Common myeloid progenitor, CD34-positive (primary cell): ENCODE measurements around the gene RPL13. TPM values are rescaled to one million over a fixed set of nuclear protein-coding genes. Genes with fewer than 3 reads are reported as not detected.

Source experiments
- CTCF ChIA-PET: fragments of 350-600 bp; sonication (Branson Sonifier 250); formaldehyde crosslinking; loops from one replicate; lab custom pipeline; 2021; ENCODE audit warnings: antibody characterized with exemption; lab: Charles Lee
- POLR2A ChIA-PET: fragments of 350-600 bp; sonication (Branson Sonifier 250); formaldehyde crosslinking; loops from one replicate; lab custom pipeline; 2021; ENCODE audit warnings: antibody characterized with exemption; lab: Charles Lee
- DNase-seq, 3 donors: peaks; one replicate each; pipeline versions ENCODE4 v3.0.0 to v3.0.0-alpha.2; 2013
- H3K27ac ChIP-seq, 2 experiments: 1 replicate in 1 of 2; 2 replicates in 1 of 2; pipeline ENCODE4 v1.7.0; 2013; ENCODE audit warnings: inconsistent platforms in 2 of 2, low read length in 2 of 2, mild to moderate bottlenecking in 2 of 2, low read depth in 1 of 2, moderate library complexity in 1 of 2; ENCODE audit not compliant: severe bottlenecking in 2 of 2, insufficient read depth in 1 of 2, poor library complexity in 1 of 2
- H3K27me3 ChIP-seq, 5 experiments: replicated peaks in 2 of 5; 1 replicate in 3 of 5; 2 replicates in 2 of 5; pipeline versions ENCODE4 v1.6.1 to v1.7.0; 2013; ENCODE audit warnings: low read length in 4 of 5, mild to moderate bottlenecking in 2 of 5, moderate library complexity in 2 of 5, inconsistent platforms in 1 of 5; ENCODE audit not compliant: insufficient read depth in 5 of 5, control insufficient read depth in 4 of 5
- H3K36me3 ChIP-seq, 4 experiments: 1 replicate in 2 of 4; 2 replicates in 2 of 4; pipeline versions ENCODE4 v1.6.1 to v1.7.0; 2013; ENCODE audit warnings: low read length in 3 of 4, control low read depth in 1 of 4, mild to moderate bottlenecking in 1 of 4; ENCODE audit not compliant: control insufficient read depth in 4 of 4, insufficient read depth in 4 of 4
- H3K4me1 ChIP-seq, 4 experiments: 1 replicate in 3 of 4; 2 replicates in 1 of 4; pipeline versions ENCODE4 v1.6.1 to v1.7.1; 2013; ENCODE audit warnings: low read length in 3 of 4, mild to moderate bottlenecking in 3 of 4, control low read depth in 1 of 4, inconsistent platforms in 1 of 4, moderate library complexity in 1 of 4; ENCODE audit not compliant: control insufficient read depth in 4 of 4, insufficient read depth in 4 of 4; ENCODE audit errors: control extremely low read depth in 1 of 4
- H3K4me3 ChIP-seq, 7 experiments: 1 replicate in 4 of 7; 2 replicates in 3 of 7; pipeline versions ENCODE4 v1.5.1 to v1.7.0; 2013; ENCODE audit warnings: mild to moderate bottlenecking in 7 of 7, low read length in 6 of 7, moderate library complexity in 6 of 7, inconsistent platforms in 2 of 7, low read depth in 2 of 7, control low read depth in 1 of 7; ENCODE audit not compliant: insufficient read depth in 4 of 7, control insufficient read depth in 1 of 7; ENCODE audit errors: extremely low read depth in 1 of 7
- H3K9me3 ChIP-seq, 5 experiments: 1 replicate in 4 of 5; 2 replicates in 1 of 5; pipeline versions ENCODE4 v1.6.1 to v1.7.1; 2013; ENCODE audit warnings: low read length in 4 of 5, mild to moderate bottlenecking in 2 of 5, inconsistent platforms in 1 of 5, low read depth in 1 of 5, moderate library complexity in 1 of 5; ENCODE audit not compliant: control insufficient read depth in 4 of 5, insufficient read depth in 2 of 5; ENCODE audit errors: control extremely low read depth in 1 of 5
- WGBS: methylation state at CpG from one replicate; pipeline ENCODE4 v1.1.5; 2013; ENCODE audit not compliant: insufficient coverage; 5-methylcytosine and 5-hydroxymethylcytosine counted together
- polyA plus RNA-seq: library from polyadenylated mRNA; unstranded; fragments of 120-200 nt; gene quantifications from one replicate; pipeline ENCODE4 v1.2.1, GENCODE V29; 2013

The RPL13 gene
- polyA plus RNA-seq: 7,126 TPM

- Histone ChIP-seq H3K27ac (peak within 1 kb of the TSS; percentile 84 to 94), H3K27me3 (no peaks in the 10 kb centered on the region), H3K4me3 (peak within 1 kb of the TSS; percentile 79 to 96 (median 89)), H3K4me1 (peaks cover 0 to 68% (median 57%) of the 10 kb centered on the region in 4 experiments), H3K36me3 (peaks cover 7 to 51% (median 38%) of the 10 kb centered on the region in 4 experiments), H3K9me3 (no peaks in the 10 kb centered on the region)
- under 1% methylated on average over 72 of the region's 87 CpGs for WGBS
- CTCF ChIA-PET: interaction anchor here (1.7 kb wide), 1 partner anchor 21 kb away, joined by 5 read pairs; no protein-coding TSS in a partner anchor
- POLR2A ChIA-PET: no interaction called here
- peak; percentile 93 to 97 (median 96) for DNase-seq
Observed at GRCh38 chr16:89560378-89561141, at the start of gene RPL13. Gene RPL13, plus strand, starts transcription at chr16:89560682. Its CDS starts 278 bp downstream, at chr16:89560960.

DNA sequence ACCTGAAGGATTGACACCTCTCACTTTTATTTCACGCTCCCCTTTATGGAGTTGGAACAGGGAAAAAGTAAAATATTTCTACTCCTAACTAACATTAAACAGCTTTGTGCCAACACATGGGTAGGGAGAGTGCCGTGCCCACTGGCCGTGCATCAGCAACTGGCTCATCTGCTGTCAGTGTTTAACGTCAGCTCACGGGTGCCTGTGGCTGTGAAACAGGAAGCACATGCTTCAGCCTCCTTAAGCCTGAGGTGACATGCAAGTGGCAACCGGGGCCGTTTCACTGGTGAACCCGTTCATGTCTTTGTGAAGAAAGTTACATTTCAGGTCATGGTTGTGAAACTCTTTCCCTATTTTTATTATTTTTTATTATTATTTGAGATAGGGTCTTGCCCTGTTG is 49.1 kb upstream of the RPL13 start:
- peak; percentile 39 to 82 (median 77) for DNase-seq
- peak overlapping the region; percentile 47 to 60 for H3K27ac ChIP-seq
- WGBS: 17% methylated on average over 4 of the region's 8 CpGs
- H3K4me3 ChIP-seq: no peak overlapping the region
- POLR2A ChIA-PET: interaction anchor here (0.6 kb wide), 2 partner anchors 79 to 184 kb away, joined by 3 to 4 read pairs; no protein-coding TSS in a partner anchor
- H3K27me3 ChIP-seq: no peaks in the 10 kb centered on the region
- peaks cover 3 to 39% (median 28%) of the 10 kb centered on the region in 4 experiments for H3K4me1 ChIP-seq
- H3K36me3 ChIP-seq: peaks cover 10 to 40% (median 25%) of the 10 kb centered on the region in 4 experiments
- CTCF ChIA-PET: interaction anchor here (1.0 to 2.6 kb wide), 11 partner anchors 14 to 178 kb away, joined by 3 to 7 read pairs (median 3); no protein-coding TSS in a partner anchor
- H3K9me3 ChIP-seq: no peaks in the 10 kb centered on the region

GRCh38 chr16:89512453-89512852 is 48.0 kb upstream of the RPL13 start:
- CTCF ChIA-PET: interaction anchor here (1.1 to 2.6 kb wide), 7 partner anchors 13 to 180 kb away, joined by 3 to 7 read pairs (median 3); no protein-coding TSS in a partner anchor
- WGBS: 95% methylated on average over 7 of the region's 9 CpGs
- peaks cover 13 to 48% (median 32%) of the 10 kb centered on the region in 4 experiments for H3K36me3 ChIP-seq
- no peak overlapping the region for H3K4me3 ChIP-seq
- H3K4me1 ChIP-seq: peaks cover 0 to 29% (median 17%) of the 10 kb centered on the region in 4 experiments
- H3K27me3 ChIP-seq: no peaks in the 10 kb centered on the region
- peaks cover 0 to 2% (median 0%) of the 10 kb centered on the region in 5 experiments for H3K9me3 ChIP-seq
- DNase-seq: no peak
- H3K27ac ChIP-seq: no peak overlapping the region
- POLR2A ChIA-PET: no interaction called here

DNA sequence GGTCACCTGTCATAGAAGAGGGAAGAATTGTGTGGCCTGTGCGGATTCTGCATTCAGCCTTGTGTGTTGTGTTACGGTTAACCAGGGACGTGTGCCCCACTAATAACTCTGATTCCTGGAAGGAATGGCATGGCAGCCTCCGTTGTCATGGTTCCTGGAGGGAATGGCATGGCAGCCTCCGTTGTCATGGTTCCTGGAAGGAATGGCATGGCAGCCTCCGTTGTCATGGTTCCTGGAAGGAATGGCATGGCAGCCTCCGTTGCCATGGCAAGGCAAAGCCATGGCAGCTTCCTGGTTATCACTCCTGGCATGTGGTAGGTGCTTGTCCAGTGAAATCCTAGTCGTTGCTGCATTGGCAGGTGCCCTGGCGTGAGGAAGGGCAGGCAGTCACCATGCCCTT is 43.4 kb upstream of the RPL13 start:
- CTCF ChIA-PET: interaction anchor here (1.2 to 1.7 kb wide), 3 partner anchors 8 to 182 kb away, joined by 3 read pairs; partner anchors contain the start of gene SPG7
- Histone ChIP-seq H3K27me3 (no peaks in the 10 kb centered on the region), H3K36me3 (peaks cover 21 to 73% (median 52%) of the 10 kb centered on the region in 4 experiments), H3K4me3 (no peak overlapping the region), H3K9me3 (peaks cover 0 to 8% (median 5%) of the 10 kb centered on the region in 5 experiments), H3K4me1 (no peaks in the 10 kb centered on the region), H3K27ac (no peak overlapping the region)
- 86% methylated on average over 9 of the region's 9 CpGs for WGBS
- POLR2A ChIA-PET: interaction anchor here (0.6 kb wide), 1 partner anchor 21 kb away, joined by 8 read pairs; no protein-coding TSS in a partner anchor
- DNase-seq: no peak

DNA sequence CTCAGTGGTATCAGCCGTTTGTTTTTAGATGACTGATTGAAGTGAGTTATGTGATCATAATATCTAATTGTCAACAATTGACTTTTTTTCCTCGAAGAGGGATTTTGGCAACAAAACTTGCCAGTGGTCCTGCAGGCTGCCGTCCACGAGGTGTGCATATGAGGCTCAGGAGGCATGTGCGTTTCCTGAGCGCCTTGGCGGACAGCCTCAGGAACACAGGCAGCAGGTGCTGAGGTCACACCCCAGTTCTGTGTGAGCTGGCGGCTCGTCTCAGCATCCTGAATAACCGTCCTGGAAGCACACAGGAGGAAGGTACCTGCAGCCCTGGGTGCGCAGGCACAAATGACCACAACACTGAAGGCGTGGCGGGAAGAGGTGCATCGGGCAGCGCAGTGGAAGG is 40.6 kb upstream of the RPL13 start:
- 87% methylated on average over 10 of the region's 15 CpGs for WGBS
- Histone ChIP-seq H3K9me3 (peaks cover 0 to 8% (median 5%) of the 10 kb centered on the region in 5 experiments), H3K27ac (no peak overlapping the region), H3K27me3 (no peaks in the 10 kb centered on the region), H3K4me1 (peaks cover 0 to 4% (median 0%) of the 10 kb centered on the region in 4 experiments), H3K36me3 (peaks cover 12 to 80% (median 56%) of the 10 kb centered on the region in 4 experiments), H3K4me3 (no peak overlapping the region)
- no peak for DNase-seq
- ChIA-PET CTCF (no interaction called here), POLR2A (no interaction called here)

GRCh38 chr16:89522287-89522686 is 38.2 kb upstream of the RPL13 start:
- Histone ChIP-seq H3K27ac (no peak overlapping the region), H3K9me3 (peaks cover 0 to 8% (median 5%) of the 10 kb centered on the region in 5 experiments), H3K4me3 (no peak overlapping the region), H3K4me1 (peaks cover 0 to 4% (median 2%) of the 10 kb centered on the region in 4 experiments), H3K27me3 (no peaks in the 10 kb centered on the region), H3K36me3 (peaks cover 16 to 91% (median 73%) of the 10 kb centered on the region in 4 experiments)
- CTCF ChIA-PET: interaction anchor here (0.8 to 1.5 kb wide), 3 partner anchors 8 to 36 kb away, joined by 3 to 4 read pairs (median 3); no protein-coding TSS in a partner anchor
- DNase-seq: no peak
- 97% methylated on average over 29 of the region's 31 CpGs for WGBS
- POLR2A ChIA-PET: no interaction called here
